Islet of Langerhans (tissue), 1 donor: ENCODE data around the gene MTOR.
"Not testable (repeated sequence)": the region's sequence is repeated elsewhere in the genome, so short reads cannot be mapped to it uniquely, and the experiment has no call there.

ENCODE experiments used
- FAIRE-seq: peaks from one replicate; lab custom pipeline; 2011; peaks lifted over from hg19 to GRCh38; lab: Jason Lieb, UNC

MTOR gene

DNA sequence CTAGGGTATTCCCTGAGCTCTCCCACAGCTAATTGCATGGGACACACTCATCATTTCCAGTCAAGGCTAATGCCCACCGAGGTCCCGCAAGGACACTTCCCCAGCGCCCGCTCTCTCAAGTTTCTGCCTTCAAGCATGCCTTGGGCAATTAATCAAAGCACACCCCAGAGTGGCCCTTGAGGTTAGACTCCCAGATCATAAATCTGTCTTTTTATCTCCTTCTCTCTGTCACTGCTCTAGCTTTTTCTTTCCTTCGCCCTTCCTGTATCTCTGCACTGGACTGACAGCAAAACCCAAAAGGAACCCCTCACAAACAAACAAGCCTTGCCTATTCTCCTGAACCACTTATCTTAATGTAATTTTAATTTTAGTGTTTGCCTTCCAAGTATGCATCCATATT is 154.8 kb downstream of the MTOR start:
- no peak for FAIRE-seq

DNA sequence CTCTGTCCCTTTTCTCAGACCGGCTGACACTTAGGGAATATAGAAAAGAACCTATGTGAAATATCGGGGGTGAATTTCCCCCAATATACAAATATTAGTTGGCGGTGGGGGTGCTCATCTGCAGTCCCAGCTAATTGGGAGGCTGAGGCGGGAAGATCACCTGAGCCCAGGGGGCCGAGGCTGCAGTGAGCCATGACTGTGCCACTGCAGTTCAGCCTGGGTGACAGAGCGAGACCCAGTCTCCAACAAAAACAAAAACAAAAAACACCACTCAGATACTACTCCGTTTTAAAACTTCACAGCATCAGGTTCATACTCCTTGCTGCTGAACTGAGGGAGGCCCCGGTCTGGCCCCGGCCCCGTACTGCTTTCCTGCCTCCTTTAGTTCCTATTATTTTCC is 156.8 kb downstream of the MTOR start:
- no peak for FAIRE-seq

DNA sequence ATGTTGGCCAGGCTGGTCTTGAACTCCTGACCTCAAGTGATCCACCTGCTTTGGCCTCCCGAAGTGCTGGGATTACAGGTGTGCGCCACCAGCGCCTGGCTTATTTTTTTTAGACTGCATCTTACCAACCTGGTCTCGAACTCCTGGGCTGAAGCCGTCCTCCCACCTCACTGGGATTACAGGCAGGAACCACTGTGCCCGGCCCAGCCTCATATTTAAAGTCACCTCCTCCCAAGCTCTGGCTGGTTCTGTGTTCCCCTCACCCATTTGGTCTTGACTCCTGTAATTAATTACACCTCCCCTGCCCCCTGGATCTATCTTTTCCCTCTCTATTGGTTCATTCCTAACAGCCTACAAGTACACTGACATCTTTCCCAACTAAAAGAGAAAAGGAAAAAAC is 161.0 kb downstream of the MTOR start:
- FAIRE-seq = no peak

DNA sequence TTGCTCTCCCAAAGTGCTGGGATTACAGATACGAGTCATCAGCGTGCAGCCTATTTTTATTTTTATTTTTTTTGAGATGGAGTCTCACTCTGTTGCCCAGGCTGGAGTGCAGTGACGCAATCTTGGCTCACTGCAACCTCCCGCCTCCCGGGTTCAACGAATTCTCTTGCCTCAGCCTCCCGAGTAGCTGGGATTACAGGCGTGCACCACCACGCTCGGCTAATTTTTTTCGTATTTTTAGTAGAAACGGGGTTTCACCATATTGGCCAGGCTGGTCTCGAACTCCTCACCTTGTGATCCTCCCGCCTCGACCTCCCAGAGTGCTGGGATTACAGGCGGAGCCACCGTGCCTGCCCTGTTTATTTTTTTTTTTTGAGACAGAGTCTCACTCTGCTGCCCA is 161.5 kb downstream of the MTOR start:
- not testable (repeated sequence) for FAIRE-seq

- FAIRE-seq = no peak
Observed at GRCh38 chr1:11100149-11100493, 162.2 kb downstream of the MTOR start.

- FAIRE-seq = no peak
Observed at GRCh38 chr1:11099310-11100148, 162.8 kb downstream of the MTOR start, which contains the start of gene EXOSC10. TSS of gene EXOSC10 (minus strand) at chr1:11099869. CDS start at chr1:11099831, 38 bp downstream.

GRCh38 chr1:11098931-11099309 is 163.4 kb downstream of the MTOR start:
- FAIRE-seq = no peak

GRCh38 chr1:11083784-11084183 is 178.6 kb downstream of the MTOR start:
- not testable (repeated sequence) for FAIRE-seq

DNA sequence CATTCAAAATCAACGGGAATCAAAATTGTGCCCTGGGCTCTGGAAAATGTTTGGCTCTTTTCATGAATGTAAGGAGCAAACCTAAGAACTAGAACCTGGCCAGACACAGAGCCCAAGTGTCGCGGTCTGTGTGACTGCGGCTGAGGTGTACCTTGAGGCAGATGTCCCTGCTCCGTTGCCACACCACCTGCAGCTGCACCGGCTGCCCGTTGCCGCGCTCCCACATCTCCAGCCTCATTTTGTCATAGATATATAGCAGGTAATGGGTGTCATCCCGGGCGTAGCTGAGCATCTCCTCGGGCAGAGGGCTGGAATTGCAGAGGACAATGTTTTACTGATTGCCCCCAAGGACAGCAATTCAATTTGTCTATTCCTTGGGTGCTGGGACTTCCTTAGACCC is 181.4 kb downstream of the MTOR start:
- FAIRE-seq = no peak

DNA sequence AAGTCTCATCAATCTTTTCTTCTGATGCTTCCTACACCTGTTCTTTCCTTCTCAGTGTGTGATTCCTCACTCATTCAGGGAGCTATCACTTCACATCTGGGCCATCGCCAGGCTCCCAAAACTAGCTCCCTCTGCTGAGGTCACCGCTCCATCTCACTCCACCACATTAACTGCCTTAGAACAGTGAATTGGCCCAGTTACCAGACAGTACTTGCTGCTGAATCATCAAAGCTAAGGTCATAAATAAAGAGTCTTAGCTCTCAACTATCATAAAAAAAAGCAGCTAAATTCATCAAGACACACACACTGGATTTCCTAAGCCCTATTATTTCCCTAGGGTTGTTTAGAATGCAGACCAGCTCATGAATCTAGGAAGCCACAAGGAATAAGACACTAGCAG is 183.7 kb downstream of the MTOR start:
- no peak for FAIRE-seq

- not testable (repeated sequence) for FAIRE-seq
Observed at GRCh38 chr1:11073398-11073797, 189.0 kb downstream of the MTOR start.

DNA sequence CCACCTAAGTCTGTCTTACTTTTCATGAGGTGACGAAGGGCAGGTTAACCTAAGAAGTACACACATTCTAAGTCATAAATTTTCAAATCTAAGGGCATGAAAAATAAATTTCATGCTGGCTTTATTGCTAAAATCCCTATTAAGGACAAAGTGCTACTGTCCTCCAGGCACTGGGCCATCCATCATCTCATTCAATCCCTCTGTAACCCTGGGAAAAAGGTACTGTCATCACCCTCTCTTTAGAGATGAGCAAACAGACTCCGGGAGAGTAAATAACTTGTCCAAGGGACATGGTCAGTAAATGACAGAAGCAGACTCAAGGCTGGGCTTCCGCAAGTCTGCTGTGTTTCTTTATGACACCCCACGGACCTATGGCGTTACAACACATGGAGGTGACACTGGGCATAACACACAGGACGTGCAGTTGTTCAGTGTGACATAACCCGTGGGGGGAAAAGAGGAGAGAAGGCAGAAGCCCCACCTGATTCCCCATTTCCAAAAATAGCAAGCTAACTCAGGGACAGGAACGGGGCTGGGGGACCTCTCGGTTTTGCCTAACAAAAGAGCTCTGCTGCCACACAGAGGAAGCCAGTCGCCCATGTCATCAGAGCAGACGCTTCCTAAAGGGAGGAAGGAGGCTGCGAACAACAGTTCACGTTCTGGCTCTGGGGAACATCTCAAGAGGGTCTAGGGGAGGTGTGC is 190.0 kb downstream of the MTOR start:
- peak; percentile 17 for FAIRE-seq

DNA sequence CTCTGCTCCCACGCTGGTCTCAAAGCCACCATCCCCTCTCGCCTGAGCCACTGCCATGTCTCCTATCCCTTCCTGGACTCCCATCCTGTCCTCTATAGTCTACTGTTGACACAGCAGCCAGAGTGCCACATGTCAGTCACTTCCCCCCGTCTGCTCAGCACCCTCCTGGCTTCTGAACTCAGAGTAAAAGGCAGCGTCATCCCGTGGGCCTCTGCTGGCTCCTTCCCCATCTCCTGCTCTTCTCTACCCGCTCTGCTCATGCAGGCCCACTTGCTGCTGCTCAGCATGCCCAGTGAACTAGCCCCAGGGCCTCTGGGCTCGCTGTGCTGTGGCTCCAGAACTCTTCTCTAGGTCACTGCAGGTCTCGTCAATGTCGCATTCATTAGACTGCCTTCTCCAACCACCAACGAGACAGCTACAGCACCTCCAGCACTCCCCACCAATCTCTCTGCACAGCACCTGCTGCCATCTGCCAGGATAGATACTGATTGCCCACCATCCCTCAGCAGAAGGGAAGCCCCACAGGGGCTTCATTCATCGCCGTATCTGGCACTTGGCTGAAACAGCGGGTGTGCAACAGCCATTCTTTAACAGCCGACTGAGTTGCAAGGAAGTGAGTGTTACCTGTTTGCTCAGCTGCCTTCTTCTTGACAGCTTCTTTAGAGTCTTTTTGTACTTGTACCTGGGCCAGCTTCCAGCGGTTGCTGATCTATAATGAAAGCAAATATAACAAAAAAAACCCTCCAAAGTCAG is 190.7 kb downstream of the MTOR start:
- FAIRE-seq = no peak

- no peak for FAIRE-seq
Observed at GRCh38 chr1:11070876-11071275, 191.5 kb downstream of the MTOR start.

DNA sequence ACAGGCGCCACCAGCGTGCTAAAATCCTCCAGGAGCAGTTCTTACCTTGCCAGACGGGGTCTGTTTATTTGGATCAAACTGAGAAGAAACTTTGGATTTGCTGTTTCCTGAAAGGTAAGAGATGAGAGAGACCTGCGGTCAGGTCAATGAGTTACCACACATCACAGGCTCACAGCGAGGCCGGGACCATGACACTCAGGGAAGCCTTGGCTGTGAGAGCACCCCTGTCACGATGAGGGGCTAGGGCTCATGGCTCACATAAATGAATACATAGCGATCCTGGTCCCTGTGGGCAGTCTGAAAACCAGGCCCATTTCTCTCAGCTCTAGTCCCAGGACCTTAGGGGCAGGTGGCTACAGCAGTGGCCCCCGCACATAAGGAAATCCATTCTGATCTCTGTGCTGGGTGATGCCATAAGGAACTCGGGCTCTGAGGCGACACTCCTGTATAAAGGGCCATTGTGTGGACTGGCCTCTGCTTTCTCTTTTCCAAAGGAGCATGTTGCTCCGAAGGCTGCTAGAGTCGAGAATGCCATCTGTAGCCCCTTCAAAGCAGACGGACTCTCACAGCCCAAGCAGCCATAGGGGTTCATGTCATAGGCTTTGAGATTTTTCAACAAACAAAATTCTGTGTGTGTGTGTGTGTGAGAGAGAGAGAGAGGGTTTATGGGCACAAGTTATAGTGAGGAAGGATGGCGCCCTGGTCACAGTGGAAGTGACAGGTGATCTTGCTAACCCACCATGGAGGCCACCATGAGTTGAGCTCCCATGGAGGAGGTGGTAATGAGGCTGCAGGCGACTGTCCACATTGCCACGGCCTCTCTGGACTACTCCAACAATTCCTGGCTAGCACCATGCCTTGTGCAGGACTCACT is 193.5 kb downstream of the MTOR start:
- no peak for FAIRE-seq

GRCh38 chr1:11067716-11068599 is 194.4 kb downstream of the MTOR start:
- FAIRE-seq = no peak

- no peak for FAIRE-seq
Observed at GRCh38 chr1:11065796-11066195, 196.6 kb downstream of the MTOR start.

DNA sequence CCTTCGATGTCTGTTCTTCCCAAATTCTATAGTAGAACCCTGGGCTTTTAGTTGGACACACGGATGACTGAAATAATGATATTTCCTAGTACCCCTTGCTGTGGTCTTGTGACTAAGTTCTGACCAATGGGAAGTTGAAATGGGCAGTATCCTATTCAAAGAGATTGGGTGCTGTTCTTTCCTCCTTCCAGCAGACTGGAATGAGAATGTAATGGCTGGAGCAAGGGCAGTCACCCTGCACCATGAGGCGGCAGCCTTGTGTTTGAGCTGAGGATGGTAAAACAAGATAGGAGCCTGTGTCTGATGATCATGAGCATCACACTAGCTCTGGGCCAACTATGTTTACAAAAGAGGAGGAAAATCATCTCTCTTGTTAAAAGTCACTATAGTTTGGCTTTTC is 197.4 kb downstream of the MTOR start:
- FAIRE-seq = no peak

- not testable (repeated sequence) for FAIRE-seq
Observed at GRCh38 chr1:11063937-11064537, 198.3 kb downstream of the MTOR start.

- no peak for FAIRE-seq
Observed at GRCh38 chr1:11062965-11063401, 199.4 kb downstream of the MTOR start.
